ENCODE results near the gene VAV3. TPM values are rescaled to one million over a fixed set of nuclear protein-coding genes. Genes with fewer than 3 reads are reported as not detected.

The VAV3 gene
- polyA plus RNA-seq, 1 of the 3 experiments (the other 2 are of a cell fraction), result not detected

DNA sequence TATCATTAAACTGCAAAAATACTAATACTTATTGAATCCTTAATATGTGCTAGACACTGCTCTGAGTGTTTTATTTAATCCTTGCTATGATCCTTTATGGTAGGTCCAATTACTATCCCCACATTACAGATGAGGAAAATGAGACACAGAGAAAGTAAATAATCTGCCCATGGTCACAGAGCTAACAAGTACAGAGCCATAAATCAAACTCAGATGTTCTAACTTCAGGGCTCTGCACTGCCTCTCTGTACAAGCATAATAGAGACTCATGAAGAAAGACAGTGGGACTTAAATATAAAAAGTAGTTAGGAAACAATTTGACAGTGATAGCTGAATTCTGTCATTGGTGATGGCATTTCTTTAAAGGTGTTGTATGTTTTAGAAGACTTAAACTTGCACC lies 346.4 kb downstream of the VAV3 start:
- Histone ChIP-seq H3F3A (replicated peaks; ENCODE audit: insufficient read depth) (no peaks in the 10 kb centered on the region), H3K79me2 (ENCODE audit: insufficient read depth) (no peaks in the 10 kb centered on the region), H3K4me3 (ENCODE audit: low read depth in 2 of 2, low read length in 1 of 2) (no peak overlapping the region), H3K9ac (no peak overlapping the region), H4K20me1 (ENCODE audit: insufficient read depth) (no peaks in the 10 kb centered on the region), H3K27ac (ENCODE audit: low read depth in 2 of 2, low read length in 1 of 2) (no peak overlapping the region), H3K36me3 (replicated peaks in 1 of 2; ENCODE audit: control insufficient read depth in 1 of 2, insufficient read depth in 2 of 2, low read length in 1 of 2) (no peaks in the 10 kb centered on the region), H3K27me3 (ENCODE audit: insufficient read depth) (no peaks in the 10 kb centered on the region), H3K9me3 (no peaks in the 10 kb centered on the region), H3K4me1 (ENCODE audit: control insufficient read depth in 1 of 2, insufficient read depth in 2 of 2, low read depth in 1 of 2, low read length in 1 of 2) (no peaks in the 10 kb centered on the region; a peak in 1 of 4 replicates), H2AFZ (ENCODE audit: low read depth) (no peak overlapping the region), H3K4me2 (no peak overlapping the region), H3K9me2 (0 out of 2 replicates have a peak, but pooled peaks cover 4% of the 10 kb centered on the region)
- ChIA-PET CTCF (no interaction called here), POLR2A (no interaction called here)
- no peak for DNase-seq
- TF ChIP-seq SIN3A (IDR thresholded peaks at IDR 0.05; ENCODE audit: borderline replicate concordance, low read depth, low read length) (no peak), JUND (IDR thresholded peaks at IDR 0.05) (no peak), NFIC (IDR thresholded peaks at IDR 0.05; ENCODE audit: borderline replicate concordance) (no peak), EZH2phosphoT487 (IDR thresholded peaks at IDR 0.05; ENCODE audit: borderline replicate concordance, low read depth) (no peak), MXI1 (IDR thresholded peaks at IDR 0.05; ENCODE audit: low read depth, low read length) (no peak), RXRA (IDR thresholded peaks at IDR 0.05; ENCODE audit: borderline replicate concordance, low read depth) (no peak), SMC3 (IDR thresholded peaks at IDR 0.05; ENCODE audit: low read depth, low read length) (no peak), YY1 (IDR thresholded peaks at IDR 0.05; ENCODE audit: low read depth) (no peak), RAD21 (IDR thresholded peaks at IDR 0.05; ENCODE audit: low read length) (no peak), TEAD4 (IDR thresholded peaks at IDR 0.05; ENCODE audit: borderline replicate concordance, insufficient read depth) (no peak), TAF1 (IDR thresholded peaks at IDR 0.05; ENCODE audit: borderline replicate concordance, low read depth, low read length) (no peak), CHD2 (IDR thresholded peaks at IDR 0.05; ENCODE audit: low read length, partially characterized antibody) (no peak), POLR2AphosphoS5 (IDR thresholded peaks at IDR 0.05; ENCODE audit: low read depth, low read length) (no peak), MEF2A (IDR thresholded peaks at IDR 0.05; ENCODE audit: borderline replicate concordance, low read depth) (no peak)
- TF ChIP-seq, protein P1, sequence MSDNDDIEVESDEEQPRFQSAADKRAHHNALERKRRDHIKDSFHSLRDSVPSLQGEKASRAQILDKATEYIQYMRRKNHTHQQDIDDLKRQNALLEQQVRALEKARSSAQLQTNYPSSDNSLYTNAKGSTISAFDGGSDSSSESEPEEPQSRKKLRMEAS (IDR thresholded peaks at IDR 0.05; ENCODE audit: low read depth), result no peak
- TF ChIP-seq, protein P2, sequence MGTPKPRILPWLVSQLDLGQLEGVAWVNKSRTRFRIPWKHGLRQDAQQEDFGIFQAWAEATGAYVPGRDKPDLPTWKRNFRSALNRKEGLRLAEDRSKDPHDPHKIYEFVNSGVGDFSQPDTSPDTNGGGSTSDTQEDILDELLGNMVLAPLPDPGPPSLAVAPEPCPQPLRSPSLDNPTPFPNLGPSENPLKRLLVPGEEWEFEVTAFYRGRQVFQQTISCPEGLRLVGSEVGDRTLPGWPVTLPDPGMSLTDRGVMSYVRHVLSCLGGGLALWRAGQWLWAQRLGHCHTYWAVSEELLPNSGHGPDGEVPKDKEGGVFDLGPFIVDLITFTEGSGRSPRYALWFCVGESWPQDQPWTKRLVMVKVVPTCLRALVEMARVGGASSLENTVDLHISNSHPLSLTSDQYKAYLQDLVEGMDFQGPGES (IDR thresholded peaks at IDR 0.05; ENCODE audit: low read depth, low read length), result no peak
- TF ChIP-seq, protein P3, sequence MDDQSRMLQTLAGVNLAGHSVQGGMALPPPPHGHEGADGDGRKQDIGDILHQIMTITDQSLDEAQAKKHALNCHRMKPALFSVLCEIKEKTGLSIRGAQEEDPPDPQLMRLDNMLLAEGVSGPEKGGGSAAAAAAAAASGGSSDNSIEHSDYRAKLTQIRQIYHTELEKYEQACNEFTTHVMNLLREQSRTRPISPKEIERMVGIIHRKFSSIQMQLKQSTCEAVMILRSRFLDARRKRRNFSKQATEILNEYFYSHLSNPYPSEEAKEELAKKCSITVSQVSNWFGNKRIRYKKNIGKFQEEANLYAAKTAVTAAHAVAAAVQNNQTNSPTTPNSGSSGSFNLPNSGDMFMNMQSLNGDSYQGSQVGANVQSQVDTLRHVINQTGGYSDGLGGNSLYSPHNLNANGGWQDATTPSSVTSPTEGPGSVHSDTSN (IDR thresholded peaks at IDR 0.05), result no peak
- TF ChIP-seq, protein P4, sequence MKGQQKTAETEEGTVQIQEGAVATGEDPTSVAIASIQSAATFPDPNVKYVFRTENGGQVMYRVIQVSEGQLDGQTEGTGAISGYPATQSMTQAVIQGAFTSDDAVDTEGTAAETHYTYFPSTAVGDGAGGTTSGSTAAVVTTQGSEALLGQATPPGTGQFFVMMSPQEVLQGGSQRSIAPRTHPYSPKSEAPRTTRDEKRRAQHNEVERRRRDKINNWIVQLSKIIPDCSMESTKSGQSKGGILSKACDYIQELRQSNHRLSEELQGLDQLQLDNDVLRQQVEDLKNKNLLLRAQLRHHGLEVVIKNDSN (IDR thresholded peaks at IDR 0.05; ENCODE audit: borderline replicate concordance, low read depth), result no peak
